ENCODE data around the gene SLC12A1. TPM values are rescaled to one million over a fixed set of nuclear protein-coding genes. Genes with fewer than 3 reads are reported as not detected.

The SLC12A1 gene
- total RNA-seq, 1 donor from 2014 or later: 0.13 TPM

GRCh38 chr15:48289628-48290027, 83.5 kb downstream of the SLC12A1 start:
- DNase-seq (ENCODE audit: low spot score in 2 of 2, unreplicated experiment in 2 of 2): no peak
- TF ChIP-seq CTCF (IDR thresholded peaks at IDR 0.05; ENCODE audit: unreplicated experiment): no peak
- H3K36me3 Mint-ChIP-seq: no peaks in the 10 kb centered on the region
- H3K4me3 Mint-ChIP-seq: no peak overlapping the region
- no peaks in the 10 kb centered on the region for H3K27me3 Mint-ChIP-seq (ENCODE audit: low read depth)
- no peaks in the 10 kb centered on the region for H3K9me3 Mint-ChIP-seq
- no peak overlapping the region for H3K27ac Mint-ChIP-seq
- H3K4me1 Mint-ChIP-seq: peaks cover 13% of the 10 kb centered on the region

DNA sequence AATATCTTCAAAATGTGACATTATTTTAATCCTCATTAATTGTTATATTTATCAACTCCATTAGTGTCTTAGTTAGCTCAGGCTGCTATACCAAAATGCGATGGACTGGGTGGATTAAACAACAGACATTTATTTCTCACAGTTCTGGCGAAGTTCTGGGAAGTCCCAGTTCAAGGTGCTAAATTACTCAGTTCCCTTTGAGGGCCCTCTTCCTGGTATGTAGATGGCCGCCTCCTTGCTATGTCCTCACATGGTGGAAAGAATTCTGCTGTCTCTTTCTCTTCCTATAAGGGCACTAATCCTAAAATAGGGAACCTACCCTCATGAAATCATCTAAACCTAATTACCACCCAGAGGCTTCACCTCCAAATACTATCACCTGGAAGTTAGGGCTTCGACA, 86.4 kb downstream of the SLC12A1 start:
- Mint-ChIP-seq H3K4me3 (no peak overlapping the region), H3K9me3 (no peaks in the 10 kb centered on the region), H3K4me1 (peaks cover 2% of the 10 kb centered on the region), H3K27ac (no peak overlapping the region), H3K36me3 (no peaks in the 10 kb centered on the region), H3K27me3 (ENCODE audit: low read depth) (no peaks in the 10 kb centered on the region)
- TF ChIP-seq CTCF (IDR thresholded peaks at IDR 0.05; ENCODE audit: unreplicated experiment): no peak
- DNase-seq (ENCODE audit: low spot score in 2 of 2, unreplicated experiment in 2 of 2): no peak

GRCh38 chr15:48297668-48298067, 91.6 kb downstream of the SLC12A1 start:
- H3K4me1 Mint-ChIP-seq: peaks cover 10% of the 10 kb centered on the region
- H3K9me3 Mint-ChIP-seq: no peaks in the 10 kb centered on the region
- H3K27me3 Mint-ChIP-seq (ENCODE audit: low read depth): no peaks in the 10 kb centered on the region
- H3K36me3 Mint-ChIP-seq: no peaks in the 10 kb centered on the region
- no peak for DNase-seq (ENCODE audit: low spot score in 2 of 2, unreplicated experiment in 2 of 2)
- no peak for TF ChIP-seq CTCF (IDR thresholded peaks at IDR 0.05; ENCODE audit: unreplicated experiment)
- no peak overlapping the region for H3K4me3 Mint-ChIP-seq
- H3K27ac Mint-ChIP-seq: no peak overlapping the region

GRCh38 chr15:48298914-48299313, 92.8 kb downstream of the SLC12A1 start:
- Mint-ChIP-seq H3K27ac (no peak overlapping the region), H3K36me3 (no peaks in the 10 kb centered on the region), H3K4me1 (peaks cover 10% of the 10 kb centered on the region), H3K4me3 (no peak overlapping the region), H3K9me3 (no peaks in the 10 kb centered on the region), H3K27me3 (ENCODE audit: low read depth) (no peaks in the 10 kb centered on the region)
- TF ChIP-seq CTCF (IDR thresholded peaks at IDR 0.05; ENCODE audit: unreplicated experiment): no peak
- DNase-seq (ENCODE audit: low spot score in 2 of 2, unreplicated experiment in 2 of 2): no peak

- H3K27me3 Mint-ChIP-seq (ENCODE audit: low read depth): no peaks in the 10 kb centered on the region
- H3K9me3 Mint-ChIP-seq: no peaks in the 10 kb centered on the region
- no peak for TF ChIP-seq CTCF (IDR thresholded peaks at IDR 0.05; ENCODE audit: unreplicated experiment)
- peaks cover 10% of the 10 kb centered on the region for H3K4me1 Mint-ChIP-seq
- H3K36me3 Mint-ChIP-seq: no peaks in the 10 kb centered on the region
- no peak overlapping the region for H3K4me3 Mint-ChIP-seq
- no peak for DNase-seq (ENCODE audit: low spot score in 2 of 2, unreplicated experiment in 2 of 2)
- H3K27ac Mint-ChIP-seq: no peak overlapping the region
Observed at GRCh38 chr15:48300038-48300437, 93.9 kb downstream of the SLC12A1 start.

- Mint-ChIP-seq H3K4me1 (no peaks in the 10 kb centered on the region), H3K27ac (no peak overlapping the region), H3K27me3 (ENCODE audit: low read depth) (no peaks in the 10 kb centered on the region), H3K36me3 (no peaks in the 10 kb centered on the region), H3K4me3 (no peak overlapping the region), H3K9me3 (no peaks in the 10 kb centered on the region)
- TF ChIP-seq CTCF (IDR thresholded peaks at IDR 0.05; ENCODE audit: unreplicated experiment): no peak
- DNase-seq (ENCODE audit: low spot score in 2 of 2, unreplicated experiment in 2 of 2): no peak
Observed at GRCh38 chr15:48304398-48304797, 98.3 kb downstream of the SLC12A1 start.

All from mesothelial cell of epicardium (in vitro differentiated cells).